ENCODE results near the gene MAPK1IP1L.

DNA sequence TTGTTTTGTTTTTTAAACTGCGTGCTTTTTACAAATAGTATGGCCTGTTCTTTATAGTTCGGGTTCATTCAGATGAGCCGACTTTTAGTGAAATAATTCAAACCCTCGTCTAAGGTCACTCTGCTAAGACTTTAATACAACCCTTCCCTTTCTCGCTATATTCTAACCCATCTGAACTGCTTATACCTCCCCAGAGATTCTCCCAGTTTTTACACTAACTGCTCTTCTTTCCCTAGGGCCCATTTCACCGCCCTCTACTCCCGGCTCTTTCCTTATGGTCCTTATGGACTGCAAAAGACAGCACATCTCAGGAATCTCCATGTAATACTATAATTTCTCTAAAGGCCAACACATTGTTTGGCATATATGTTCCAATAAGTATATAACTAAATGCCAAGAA lies 2.1 kb downstream of the MAPK1IP1L start:
- TF ChIP-seq, protein P1, sequence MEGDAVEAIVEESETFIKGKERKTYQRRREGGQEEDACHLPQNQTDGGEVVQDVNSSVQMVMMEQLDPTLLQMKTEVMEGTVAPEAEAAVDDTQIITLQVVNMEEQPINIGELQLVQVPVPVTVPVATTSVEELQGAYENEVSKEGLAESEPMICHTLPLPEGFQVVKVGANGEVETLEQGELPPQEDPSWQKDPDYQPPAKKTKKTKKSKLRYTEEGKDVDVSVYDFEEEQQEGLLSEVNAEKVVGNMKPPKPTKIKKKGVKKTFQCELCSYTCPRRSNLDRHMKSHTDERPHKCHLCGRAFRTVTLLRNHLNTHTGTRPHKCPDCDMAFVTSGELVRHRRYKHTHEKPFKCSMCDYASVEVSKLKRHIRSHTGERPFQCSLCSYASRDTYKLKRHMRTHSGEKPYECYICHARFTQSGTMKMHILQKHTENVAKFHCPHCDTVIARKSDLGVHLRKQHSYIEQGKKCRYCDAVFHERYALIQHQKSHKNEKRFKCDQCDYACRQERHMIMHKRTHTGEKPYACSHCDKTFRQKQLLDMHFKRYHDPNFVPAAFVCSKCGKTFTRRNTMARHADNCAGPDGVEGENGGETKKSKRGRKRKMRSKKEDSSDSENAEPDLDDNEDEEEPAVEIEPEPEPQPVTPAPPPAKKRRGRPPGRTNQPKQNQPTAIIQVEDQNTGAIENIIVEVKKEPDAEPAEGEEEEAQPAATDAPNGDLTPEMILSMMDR (IDR thresholded peaks at IDR 0.05), result no peak
- TF ChIP-seq EZH2 (IDR thresholded peaks at IDR 0.05; ENCODE audit: borderline replicate concordance, insufficient read depth, low read depth, low read length, poor library complexity, severe bottlenecking), result no peak
